PFSK-1 (cell line): Measurements from ENCODE around the gene PWWP2B.

Experiments used
- FOXP2 ChIP-seq: optimal IDR thresholded peaks from 2 replicates; pipeline ENCODE3; 2011; ENCODE audit warnings: borderline replicate concordance, control low read depth, inconsistent platforms; ENCODE audit not compliant: insufficient read depth; ENCODE audit errors: extremely low read length, extremely low read depth
- POLR2AphosphoS5 ChIP-seq: IDR thresholded peaks from 2 replicates; pipeline ENCODE4 v1.6.1; 2012; ENCODE audit warnings: low read depth, mild to moderate bottlenecking, control low read depth, low read length, moderate library complexity
- REST ChIP-seq, 2 experiments: IDR thresholded peaks; 2 replicates each; pipeline versions ENCODE4 v1.6.1 to v1.8.0; 2011 to 2012; ENCODE audit warnings: low read depth in 2 of 2, low read length in 2 of 2, control low read depth in 1 of 2, inconsistent platforms in 1 of 2, mild to moderate bottlenecking in 1 of 2, moderate library complexity in 1 of 2; ENCODE audit not compliant: insufficient read depth in 1 of 2
- SIN3A ChIP-seq: IDR thresholded peaks from 2 replicates; pipeline ENCODE4 v1.6.1; 2012; ENCODE audit warnings: mild to moderate bottlenecking, low read length, moderate library complexity, borderline replicate concordance; ENCODE audit not compliant: insufficient read depth
- TAF1 ChIP-seq: IDR thresholded peaks from 2 replicates; pipeline ENCODE4 v1.6.1; 2012; ENCODE audit warnings: low read length, control low read depth, borderline replicate concordance; ENCODE audit not compliant: insufficient read depth

PWWP2B gene

GRCh38 chr10:132443983-132444876 lies 47.2 kb downstream of the PWWP2B start:
- TF ChIP-seq FOXP2 (no peak), SIN3A (no peak), REST (IDR thresholded peaks at IDR 0.05; ENCODE audit: insufficient read depth in 1 of 2, low read depth in 2 of 2, low read length in 2 of 2) (no peak), TAF1 (no peak), POLR2AphosphoS5 (no peak)

GRCh38 chr10:132444877-132445351 lies 47.9 kb downstream of the PWWP2B start:
- TF ChIP-seq TAF1 (no peak), POLR2AphosphoS5 (no peak), SIN3A (no peak)

DNA sequence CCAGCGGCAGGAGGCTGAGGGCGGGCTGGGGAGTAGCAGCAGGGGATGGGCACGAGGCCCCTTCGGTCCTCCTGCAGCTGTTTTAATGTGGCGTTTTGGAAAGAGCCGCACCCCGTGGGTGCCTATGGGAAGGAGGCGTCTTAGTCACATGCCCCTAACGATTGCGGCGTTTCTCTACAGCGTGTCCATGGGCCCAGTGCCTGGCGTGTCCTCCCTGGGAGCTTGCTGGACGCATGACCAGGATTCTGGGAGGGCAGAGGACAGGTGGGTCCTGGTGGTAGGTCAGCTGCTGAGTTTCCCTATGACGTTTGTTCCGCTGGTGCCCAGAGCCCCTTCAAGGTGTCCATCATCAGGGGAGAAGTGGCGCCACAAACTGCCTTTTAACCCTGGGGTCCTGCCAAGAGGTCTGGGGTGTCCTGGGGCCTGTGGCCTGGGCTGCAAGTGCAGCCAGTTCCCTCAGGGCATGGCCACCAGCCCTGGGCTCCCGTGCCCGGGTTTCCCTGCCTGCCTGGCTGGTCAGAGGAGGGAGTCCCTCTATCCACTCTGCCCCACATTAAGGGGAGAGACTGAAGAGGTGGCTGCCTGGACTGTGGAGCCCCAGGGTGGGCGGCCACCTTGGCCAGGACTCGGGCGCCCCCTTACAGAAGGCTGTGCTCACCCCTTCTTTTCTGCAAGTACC lies 48.7 kb downstream of the PWWP2B start:
- TF ChIP-seq FOXP2 (no peak), REST (IDR thresholded peaks at IDR 0.05; ENCODE audit: insufficient read depth in 1 of 2, low read depth in 2 of 2, low read length in 2 of 2) (no peak), TAF1 (no peak), SIN3A (no peak), POLR2AphosphoS5 (no peak)

GRCh38 chr10:132446195-132446581 lies 49.2 kb downstream of the PWWP2B start:
- no peak for TF ChIP-seq TAF1
- TF ChIP-seq REST (IDR thresholded peaks at IDR 0.05; ENCODE audit: insufficient read depth in 1 of 2, low read depth in 2 of 2, low read length in 2 of 2): no peak
- TF ChIP-seq FOXP2: no peak
- no peak for TF ChIP-seq SIN3A
- TF ChIP-seq POLR2AphosphoS5: no peak

- TF ChIP-seq FOXP2 (no peak), POLR2AphosphoS5 (no peak), TAF1 (no peak), REST (IDR thresholded peaks at IDR 0.05; ENCODE audit: insufficient read depth in 1 of 2, low read depth in 2 of 2, low read length in 2 of 2) (no peak), SIN3A (no peak)
Measured at GRCh38 chr10:132446661-132447445, 49.9 kb downstream of the PWWP2B start.
